HepG2 (cell line): Measurements from ENCODE around the gene DSCAML1. TPM values are rescaled to one million over a fixed set of nuclear protein-coding genes. Genes with fewer than 3 reads are reported as not detected.

Source experiments
- ATAC-seq: fragments of 200-7000 bp; cut with Tn5 transposase; 3 replicates; pipeline ENCODE4 v1.9.1; 2020; ENCODE audit warnings: mild to moderate bottlenecking, moderate library complexity
- BruUV-seq: library from RNA; stranded (reverse); fragments of 400-500 nt; replicated peaks from 2 replicates; lab custom pipeline; 2021; lab: Mats Ljungman, UMichigan
- CTCF ChIA-PET: fragments of 300-600 bp; formaldehyde crosslinking; extraction: SDS; loops from one replicate; lab custom pipeline; 2021; ENCODE audit warnings: low total read pairs, inconsistent platforms, low intra/inter-chr PET ratio; lab: Yijun Ruan, JAX
- POLR2A ChIA-PET: fragments of 350-600 bp; sonication (Branson Sonifier 250); formaldehyde crosslinking; loops from one replicate; lab custom pipeline; 2020; ENCODE audit warnings: antibody characterized with exemption, inconsistent platforms; lab: Yijun Ruan, JAX
- DNase-seq: peaks from one replicate; pipeline ENCODE4 v3.0.0-alpha.2; 2015; ENCODE audit warnings: low spot score
- FAIRE-seq: peaks from 3 replicates; lab custom pipeline; 2011; peaks lifted over from hg19 to GRCh38; lab: Jason Lieb, UNC
- H2AFZ ChIP-seq: one replicate; pipeline ENCODE4 v1.6.1; 2011; ENCODE audit warnings: low read length, inconsistent platforms
- H3K27ac ChIP-seq: fragments of 300-600 bp; 3 replicates; pipeline ENCODE4 v1.8.0; 2011; ENCODE audit warnings: mixed run types, mild to moderate bottlenecking, mixed read lengths, low read length, inconsistent platforms; ENCODE audit not compliant: insufficient read depth; ENCODE audit errors: extremely low read length
- H3K27me3 ChIP-seq, 2 experiments: fragments of 200-600 bp in 1 of 2; 2 replicates in 1 of 2; 3 replicates in 1 of 2; pipeline versions ENCODE4 v1.6.0 to v1.8.0; 2011; ENCODE audit warnings: low read length in 2 of 2, mild to moderate bottlenecking in 2 of 2, moderate library complexity in 2 of 2, inconsistent platforms in 1 of 2; ENCODE audit not compliant: insufficient read depth in 2 of 2, control insufficient read depth in 1 of 2
- H3K36me3 ChIP-seq, 2 experiments: fragments of 200-600 bp in 1 of 2; replicated peaks in 1 of 2; 2 replicates in 1 of 2; 3 replicates in 1 of 2; pipeline versions ENCODE4 v1.5.1 to v1.8.0; 2011; ENCODE audit warnings: low read length in 2 of 2, inconsistent platforms in 1 of 2; ENCODE audit not compliant: insufficient read depth in 2 of 2, control insufficient read depth in 1 of 2
- H3K4me1 ChIP-seq: 2 replicates; pipeline ENCODE4 v1.5.1; 2012; ENCODE audit warnings: low read length, inconsistent platforms; ENCODE audit not compliant: insufficient read depth
- H3K4me2 ChIP-seq: 2 replicates; pipeline ENCODE4 v1.6.0; 2011; ENCODE audit warnings: low read depth, low read length, inconsistent platforms
- H3K4me3 ChIP-seq, 3 experiments: fragments of 200-600 bp in 1 of 3; sonication (generic), shearing (Covaris generic) in 1 of 3; replicated peaks in 1 of 3; 2 replicates each; pipeline ENCODE4 v1.5.1; 2011 to 2016; ENCODE audit warnings: low read length in 3 of 3, inconsistent platforms in 2 of 3, low read depth in 2 of 3, mild to moderate bottlenecking in 2 of 3, control low read depth in 1 of 3, mixed read lengths in 1 of 3; ENCODE audit not compliant: insufficient read depth in 1 of 3
- H3K79me2 ChIP-seq: one replicate; pipeline ENCODE4 v1.6.1; 2011; ENCODE audit warnings: low read length, inconsistent platforms; ENCODE audit not compliant: insufficient read depth
- H3K9ac ChIP-seq: 2 replicates; pipeline ENCODE4 v1.6.0; 2011; ENCODE audit warnings: mild to moderate bottlenecking, low read depth, low read length, inconsistent platforms; ENCODE audit not compliant: insufficient read depth
- H3K9me3 ChIP-seq: 2 replicates; pipeline ENCODE4 v1.5.1; 2012; ENCODE audit warnings: mild to moderate bottlenecking, low read length
- H4K20me1 ChIP-seq: 2 replicates; pipeline ENCODE4 v1.6.0; 2011; ENCODE audit warnings: inconsistent platforms, mild to moderate bottlenecking, low read length, moderate library complexity; ENCODE audit not compliant: insufficient read depth
- FOXA1 ChIP-seq, 2 experiments: fragments of 450-650 bp in 1 of 2; sonication (generic) in 1 of 2; formaldehyde crosslinking in 1 of 2; IDR thresholded peaks; 2 replicates each; pipeline versions ENCODE4 v1.4.0 to v1.6.1; 2016 to 2020; ENCODE audit warnings: missing genetic modification reagents in 1 of 2
- ISX ChIP-seq: sonication (generic); formaldehyde crosslinking; conservative IDR thresholded peaks from 2 replicates; pipeline ENCODE4 v1.5.0; 2020; ENCODE audit warnings: missing genetic modification reagents
- NR2F2 ChIP-seq: IDR thresholded peaks from 2 replicates; pipeline ENCODE4 v1.6.1; 2012; ENCODE audit warnings: low read depth, inconsistent platforms, borderline replicate concordance
- SOX13 ChIP-seq, 3 experiments: fragments of 450-650 bp in 1 of 3; sonication (generic) in 1 of 3; formaldehyde crosslinking in 1 of 3; IDR thresholded peaks in 2 of 3; conservative IDR thresholded peaks in 1 of 3; 2 replicates each; pipeline versions ENCODE4 v1.5.0 to v1.6.1; 2016 to 2020; ENCODE audit warnings: antibody characterized with exemption in 1 of 3, mild to moderate bottlenecking in 1 of 3, missing compliant biosample characterization in 1 of 3, missing genetic modification reagents in 1 of 3, moderate library complexity in 1 of 3
- SOX5 ChIP-seq: IDR thresholded peaks from 2 replicates; pipeline ENCODE4 v1.6.1; 2016; ENCODE audit warnings: borderline replicate concordance
- ZFAT ChIP-seq: sonication (generic); formaldehyde crosslinking; conservative IDR thresholded peaks from 2 replicates; pipeline ENCODE4 v1.8.1; 2023; ENCODE audit warnings: missing genetic modification reagents, inconsistent platforms
- ZNF335 ChIP-seq: sonication (generic); formaldehyde crosslinking; IDR thresholded peaks from 2 replicates; pipeline ENCODE4 v1.4.0; 2020; ENCODE audit warnings: missing genetic modification reagents
- ZNF343 ChIP-seq: sonication (generic); formaldehyde crosslinking; IDR thresholded peaks from 2 replicates; pipeline ENCODE4 v1.4.0; 2020; ENCODE audit warnings: mild to moderate bottlenecking, missing genetic modification reagents
- WGBS: methylation state at CpG from one replicate; pipeline ENCODE4 v1.1.6; 2017; ENCODE audit warnings: low lambda C conversion rate; 5-methylcytosine and 5-hydroxymethylcytosine counted together
- in situ Hi-C: cut with HindIII; loops from 2 replicates; pipeline ENCODE4 v1.10.0; 2017; ENCODE audit warnings: low pct_unique_long_range_greater_than_20kb; ENCODE audit not compliant: extremely low pct_ligation_motif_present
- intact Hi-C: fragments of 100-400 bp; cut with micrococcal nuclease; formaldehyde crosslinking; loops from one replicate; pipeline ENCODE4 v1.10.0; 2022; ENCODE audit not compliant: unreplicated experiment
- polyA plus RNA-seq, 8 experiments: library from polyadenylated mRNA; depleted of rRNA in 3 of 8; stranded (reverse) in 7 of 8; unstranded in 1 of 8; fragments of >200 nt; fragmentation: Illumina TruSeq in 4 of 8; extraction: Trizol in 4 of 8; gene quantifications; 2 replicates each; pipeline versions ENCODE4 v1.2.1 to v1.2.3, GENCODE V29; 2011 to 2016; ENCODE audit warnings: low read depth in 4 of 8, missing spikeins in 1 of 8, mixed read lengths in 1 of 8; ENCODE audit not compliant: insufficient read depth in 1 of 8
- total RNA-seq, 5 experiments: library from RNA; depleted of rRNA; stranded (reverse); fragments of >200 nt; fragmentation: Illumina TruSeq; extraction: Trizol; gene quantifications; 2 replicates each; pipeline ENCODE4 v1.2.3, GENCODE V29; 2016; ENCODE audit warnings: low read depth in 1 of 5
- TF ChIP-seq, protein P1 (sequence below): IDR thresholded peaks from 2 replicates; pipeline ENCODE4 v1.6.1; 2016; ENCODE audit warnings: low read depth, control low read depth
- TF ChIP-seq, protein P2 (sequence below): sonication (generic); formaldehyde crosslinking; IDR thresholded peaks from 2 replicates; pipeline ENCODE4 v1.5.1; 2020; ENCODE audit warnings: missing genetic modification reagents, mild to moderate bottlenecking, borderline replicate concordance

DSCAML1 gene
- total and polyA plus RNA-seq, 2 of the 13 experiments (the other 11 are each of a cell fraction or from before 2014, with no cell fraction given) = 0.29 to 0.40 TPM

GRCh38 chr11:117385906-117386305 is 411.1 kb downstream of the DSCAML1 start (continued):
- TF ChIP-seq ISX (CRISPR knock-in tag) (no peak), SOX5 (CRISPR knock-in tag) (no peak), ZNF335 (no peak)

DNA sequence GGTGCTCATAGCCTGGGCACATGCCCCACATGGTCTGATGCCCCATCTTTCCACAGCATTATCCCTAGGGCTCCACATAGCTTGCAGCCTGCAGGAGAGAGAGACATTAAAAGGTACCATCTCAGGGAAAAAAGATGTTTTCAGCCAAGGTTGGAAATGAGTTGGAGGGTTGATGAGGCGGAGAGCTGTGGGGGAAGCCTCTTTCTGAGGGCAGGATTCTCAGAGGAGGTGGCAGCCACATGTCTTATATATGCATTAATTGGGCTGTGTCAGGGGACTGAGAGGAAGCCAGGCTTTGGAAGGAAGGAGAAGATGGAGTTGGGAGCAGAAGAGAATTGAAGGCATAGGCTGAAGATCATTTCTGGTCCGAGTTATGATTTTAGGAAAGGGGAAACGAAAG is 411.5 kb downstream of the DSCAML1 start:
- no peaks in the 10 kb centered on the region for H3K4me1 ChIP-seq
- no peak overlapping the region for H2AFZ ChIP-seq
- DNase-seq (no peak), FAIRE-seq (no peak), ATAC-seq (no peak)
- ChIA-PET CTCF (no interaction called here), POLR2A (no interaction called here)
- no peak for TF ChIP-seq ZFAT (CRISPR knock-in tag)
- TF ChIP-seq, protein P1, sequence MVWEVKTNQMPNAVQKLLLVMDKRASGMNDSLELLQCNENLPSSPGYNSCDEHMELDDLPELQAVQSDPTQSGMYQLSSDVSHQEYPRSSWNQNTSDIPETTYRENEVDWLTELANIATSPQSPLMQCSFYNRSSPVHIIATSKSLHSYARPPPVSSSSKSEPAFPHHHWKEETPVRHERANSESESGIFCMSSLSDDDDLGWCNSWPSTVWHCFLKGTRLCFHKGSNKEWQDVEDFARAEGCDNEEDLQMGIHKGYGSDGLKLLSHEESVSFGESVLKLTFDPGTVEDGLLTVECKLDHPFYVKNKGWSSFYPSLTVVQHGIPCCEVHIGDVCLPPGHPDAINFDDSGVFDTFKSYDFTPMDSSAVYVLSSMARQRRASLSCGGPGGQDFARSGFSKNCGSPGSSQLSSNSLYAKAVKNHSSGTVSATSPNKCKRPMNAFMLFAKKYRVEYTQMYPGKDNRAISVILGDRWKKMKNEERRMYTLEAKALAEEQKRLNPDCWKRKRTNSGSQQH (CRISPR knock-in tag) = no peak
- TF ChIP-seq, protein P2, sequence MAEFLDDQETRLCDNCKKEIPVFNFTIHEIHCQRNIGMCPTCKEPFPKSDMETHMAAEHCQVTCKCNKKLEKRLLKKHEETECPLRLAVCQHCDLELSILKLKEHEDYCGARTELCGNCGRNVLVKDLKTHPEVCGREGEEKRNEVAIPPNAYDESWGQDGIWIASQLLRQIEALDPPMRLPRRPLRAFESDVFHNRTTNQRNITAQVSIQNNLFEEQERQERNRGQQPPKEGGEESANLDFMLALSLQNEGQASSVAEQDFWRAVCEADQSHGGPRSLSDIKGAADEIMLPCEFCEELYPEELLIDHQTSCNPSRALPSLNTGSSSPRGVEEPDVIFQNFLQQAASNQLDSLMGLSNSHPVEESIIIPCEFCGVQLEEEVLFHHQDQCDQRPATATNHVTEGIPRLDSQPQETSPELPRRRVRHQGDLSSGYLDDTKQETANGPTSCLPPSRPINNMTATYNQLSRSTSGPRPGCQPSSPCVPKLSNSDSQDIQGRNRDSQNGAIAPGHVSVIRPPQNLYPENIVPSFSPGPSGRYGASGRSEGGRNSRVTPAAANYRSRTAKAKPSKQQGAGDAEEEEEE (CRISPR knock-in tag) = no peak
- TF ChIP-seq FOXA1 (IDR thresholded peaks at IDR 0.05) = no peak
- no peak for TF ChIP-seq FOXA1 (CRISPR knock-in tag; IDR thresholded peaks at IDR 0.05)
- TF ChIP-seq NR2F2 = no peak
- TF ChIP-seq ZNF343 (CRISPR knock-in tag) = no peak
- TF ChIP-seq SOX13 (IDR thresholded peaks at IDR 0.05) = no peak
- no peak for TF ChIP-seq SOX13 (CRISPR knock-in tag; conservative IDR thresholded peaks at IDR 0.05 in 1 of 2, IDR thresholded peaks at IDR 0.05 in 1 of 2)
- no peaks in the 10 kb centered on the region for H4K20me1 ChIP-seq
- WGBS = 100% methylated on average over 3 of the region's 3 CpGs
- no peak overlapping the region for H3K4me2 ChIP-seq
- H3K9me3 ChIP-seq = no peaks in the 10 kb centered on the region
- H3K4me3 ChIP-seq = no peak overlapping the region
- no peak overlapping the region for H3K9ac ChIP-seq
- H3K36me3 ChIP-seq = peaks cover 14 to 37% of the 10 kb centered on the region in 2 experiments; a peak in 4 of 5 replicates
- H3K27ac ChIP-seq = no peak overlapping the region
- H3K79me2 ChIP-seq = no peaks in the 10 kb centered on the region
- in situ Hi-C loops (no loop called here), intact Hi-C loops (no loop called here)
- no peaks in the 10 kb centered on the region for H3K27me3 ChIP-seq
- BruUV-seq = no TSS peak
